GM19324 (cell line): ENCODE data around the gene RPL37A.

Experiments
- ATAC-seq: cut with Tn5 transposase; IDR thresholded peaks from one replicate; pipeline ENCODE4 v1.9.1; 2021; ENCODE audit warnings: mild to moderate bottlenecking, moderate library complexity; ENCODE audit not compliant: unreplicated experiment, low FRiP score

The RPL37A gene

DNA sequence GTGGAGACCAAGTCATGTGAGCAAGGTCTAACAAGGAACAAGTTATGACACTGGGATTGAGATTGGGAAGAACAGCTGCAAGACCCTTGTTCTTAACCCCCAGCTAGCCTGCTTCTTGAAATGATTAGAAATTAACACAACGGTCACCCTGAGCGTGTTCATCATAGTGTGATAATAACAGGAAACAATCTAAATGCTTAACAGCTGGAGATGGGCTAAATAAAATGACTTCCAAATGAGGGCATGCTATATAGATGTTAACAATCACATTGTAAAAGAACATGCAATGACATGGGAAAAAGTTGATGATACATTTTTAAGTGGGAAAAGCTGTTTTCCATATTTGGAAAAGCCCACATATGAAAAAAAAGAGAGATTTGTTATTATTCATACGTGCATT lies 47.6 kb downstream of the RPL37A start:
- no peak for ATAC-seq

DNA sequence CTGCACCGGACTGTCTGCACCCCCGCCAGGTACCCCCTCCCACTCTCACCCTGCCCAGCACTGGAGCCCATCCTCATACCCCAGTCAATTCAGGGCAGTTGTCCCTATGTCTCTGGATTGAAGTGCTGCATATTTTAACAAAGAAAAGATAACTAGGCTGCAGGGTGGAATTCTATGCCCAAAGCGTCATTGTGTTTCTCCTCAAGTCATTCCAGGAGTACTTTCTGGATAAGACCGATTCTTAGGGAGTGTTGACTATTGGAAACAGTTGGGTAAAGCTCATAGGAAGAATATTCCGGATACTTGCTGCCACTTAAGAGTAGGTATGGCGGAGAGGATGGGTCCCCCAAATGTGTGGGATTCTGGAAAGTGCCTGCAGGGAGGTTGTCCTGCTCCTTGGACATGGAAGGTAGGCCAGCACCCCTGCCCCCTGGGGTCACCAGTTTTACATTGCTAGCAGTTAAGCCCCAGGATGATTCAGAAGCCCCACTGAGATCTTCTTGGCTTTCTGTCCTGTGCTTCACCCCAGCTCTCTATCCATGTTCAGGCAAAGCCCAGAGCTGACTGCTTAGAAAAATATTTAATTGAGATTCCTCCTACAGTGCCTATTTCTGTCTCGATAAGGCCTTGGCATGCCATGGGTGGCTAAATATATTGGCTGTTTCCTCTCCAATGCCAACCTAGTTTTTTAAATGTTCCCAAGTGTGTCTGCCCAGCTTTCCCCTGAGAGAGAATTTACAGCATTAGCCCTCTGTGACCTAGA lies 48.2 kb downstream of the RPL37A start:
- ATAC-seq = no peak

GRCh38 chr2:216548901-216549331 lies 50.3 kb downstream of the RPL37A start:
- ATAC-seq = no peak

DNA sequence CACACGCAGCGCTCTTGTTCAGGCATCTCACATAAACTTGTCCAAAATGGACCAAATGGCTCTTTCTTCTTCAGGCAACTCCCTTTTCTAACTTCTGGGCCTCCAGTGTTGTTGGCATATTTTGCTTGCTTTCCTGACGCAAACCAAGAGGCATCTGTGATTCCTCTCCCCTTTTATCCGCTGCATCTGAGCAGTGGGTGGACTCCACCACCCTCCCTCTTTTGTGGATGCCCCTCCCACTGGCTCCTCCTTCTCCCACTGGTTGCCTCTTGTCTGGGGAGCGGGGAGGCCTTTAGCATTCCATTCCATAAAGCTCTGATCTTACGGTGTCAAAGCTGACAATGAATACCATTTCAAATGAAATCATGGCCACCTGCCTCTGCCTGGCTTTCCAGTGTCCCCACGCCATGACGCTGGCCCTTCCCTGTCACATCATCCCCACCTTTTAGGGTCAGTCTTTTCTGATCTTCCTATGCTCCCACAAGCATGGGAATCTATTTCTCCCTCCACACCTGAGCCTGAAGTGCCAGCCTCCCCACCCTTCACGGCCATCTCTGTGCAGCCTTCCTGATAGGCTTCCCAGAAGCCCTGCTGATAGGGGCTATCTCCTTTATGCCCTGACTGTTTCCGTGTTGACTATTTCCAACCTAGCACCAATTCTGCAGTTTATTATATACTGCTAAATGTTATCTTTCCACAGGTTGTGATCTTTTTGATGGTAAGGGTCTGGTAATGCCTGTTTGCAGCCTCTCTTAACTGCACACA lies 51.5 kb downstream of the RPL37A start:
- no peak for ATAC-seq

- no peak for ATAC-seq
Measured at GRCh38 chr2:216551234-216552068, 52.8 kb downstream of the RPL37A start.

GRCh38 chr2:216553093-216553478 lies 54.4 kb downstream of the RPL37A start:
- no peak for ATAC-seq
